ENCODE data around the gene ALDOC. TPM values are rescaled to one million over a fixed set of nuclear protein-coding genes. Genes with fewer than 3 reads are reported as not detected.

The ALDOC gene
- total and polyA plus RNA-seq, 12 donors: 122 to 416 (median 282) TPM

DNA sequence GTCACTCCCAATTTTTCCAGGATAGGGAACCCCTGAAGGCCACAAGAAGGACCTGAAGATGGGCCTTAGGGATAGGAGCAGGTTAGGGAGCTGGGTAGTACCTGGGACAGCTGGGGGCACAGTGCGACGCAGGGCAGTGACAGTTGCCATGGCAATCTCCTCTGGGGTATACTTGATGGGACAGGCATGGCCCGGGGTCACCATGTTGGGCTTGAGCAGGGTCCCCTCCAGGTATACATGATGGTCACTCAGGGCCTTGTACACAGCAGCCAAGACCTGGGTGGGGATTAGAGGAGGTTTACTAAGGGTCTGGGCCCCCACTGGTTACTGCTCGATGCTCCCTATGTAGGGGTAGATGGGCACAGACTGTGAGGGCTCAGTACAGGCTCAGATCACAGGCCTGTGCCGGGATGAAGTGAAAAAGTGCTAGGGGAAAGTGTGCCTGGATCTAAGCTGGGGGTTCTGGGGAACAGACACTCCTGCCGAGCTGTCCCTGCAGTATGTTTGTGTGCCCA is 2.7 kb downstream of the ALDOC start:
- no peak for DNase-seq
- no peak for ATAC-seq
- 96 to 98% methylated on average over 6 of the region's 6 CpGs for WGBS, 2 donors
- Histone ChIP-seq H3K27ac (no peak overlapping the region), H3K9me3 (no peaks in the 10 kb centered on the region), H3K27me3 (no peaks in the 10 kb centered on the region), H3K4me1 (peaks cover 5 to 66% (median 47%) of the 10 kb centered on the region in 9 donors), H3K4me3 (no peak overlapping the region), H3K36me3 (peaks cover 0 to 17% (median 0%) of the 10 kb centered on the region in 9 donors)
- intact Hi-C loops (cut with DNase I): no loop called here
- TF ChIP-seq, protein P1, sequence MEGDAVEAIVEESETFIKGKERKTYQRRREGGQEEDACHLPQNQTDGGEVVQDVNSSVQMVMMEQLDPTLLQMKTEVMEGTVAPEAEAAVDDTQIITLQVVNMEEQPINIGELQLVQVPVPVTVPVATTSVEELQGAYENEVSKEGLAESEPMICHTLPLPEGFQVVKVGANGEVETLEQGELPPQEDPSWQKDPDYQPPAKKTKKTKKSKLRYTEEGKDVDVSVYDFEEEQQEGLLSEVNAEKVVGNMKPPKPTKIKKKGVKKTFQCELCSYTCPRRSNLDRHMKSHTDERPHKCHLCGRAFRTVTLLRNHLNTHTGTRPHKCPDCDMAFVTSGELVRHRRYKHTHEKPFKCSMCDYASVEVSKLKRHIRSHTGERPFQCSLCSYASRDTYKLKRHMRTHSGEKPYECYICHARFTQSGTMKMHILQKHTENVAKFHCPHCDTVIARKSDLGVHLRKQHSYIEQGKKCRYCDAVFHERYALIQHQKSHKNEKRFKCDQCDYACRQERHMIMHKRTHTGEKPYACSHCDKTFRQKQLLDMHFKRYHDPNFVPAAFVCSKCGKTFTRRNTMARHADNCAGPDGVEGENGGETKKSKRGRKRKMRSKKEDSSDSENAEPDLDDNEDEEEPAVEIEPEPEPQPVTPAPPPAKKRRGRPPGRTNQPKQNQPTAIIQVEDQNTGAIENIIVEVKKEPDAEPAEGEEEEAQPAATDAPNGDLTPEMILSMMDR (IDR thresholded peaks at IDR 0.05): no peak

DNA sequence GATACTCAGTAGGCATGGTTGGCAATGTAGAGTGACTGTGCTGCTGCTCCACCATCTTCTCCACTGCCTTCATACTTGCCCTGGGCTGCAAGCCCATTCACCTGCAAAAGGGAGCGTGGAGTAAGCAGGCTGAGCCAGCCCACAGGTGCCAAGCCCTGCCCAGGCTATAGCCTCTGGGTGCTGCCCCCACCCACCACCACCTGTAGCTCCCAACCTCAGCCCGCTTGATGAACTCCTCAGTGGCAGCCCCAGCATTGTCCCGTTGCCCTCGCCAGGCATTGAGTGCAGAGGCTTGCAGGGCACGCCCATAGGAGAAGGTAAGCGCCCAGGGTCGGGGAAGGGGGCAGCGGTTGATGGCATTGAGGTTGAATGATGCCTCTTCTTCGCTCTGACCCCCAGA is 3.2 kb downstream of the ALDOC start:
- Histone ChIP-seq H3K9me3 (no peaks in the 10 kb centered on the region), H3K36me3 (peaks cover 0 to 18% (median 0%) of the 10 kb centered on the region in 9 donors), H3K4me1 (peaks cover 5 to 66% (median 48%) of the 10 kb centered on the region in 9 donors), H3K27ac (no peak overlapping the region), H3K27me3 (no peaks in the 10 kb centered on the region), H3K4me3 (no peak overlapping the region)
- no peak for DNase-seq
- WGBS, 2 donors: 96 to 98% methylated on average over 9 of the region's 9 CpGs
- intact Hi-C loops (cut with DNase I): no loop called here
- TF ChIP-seq, protein P1 (IDR thresholded peaks at IDR 0.05): no peak
- ATAC-seq: no peak

DNA sequence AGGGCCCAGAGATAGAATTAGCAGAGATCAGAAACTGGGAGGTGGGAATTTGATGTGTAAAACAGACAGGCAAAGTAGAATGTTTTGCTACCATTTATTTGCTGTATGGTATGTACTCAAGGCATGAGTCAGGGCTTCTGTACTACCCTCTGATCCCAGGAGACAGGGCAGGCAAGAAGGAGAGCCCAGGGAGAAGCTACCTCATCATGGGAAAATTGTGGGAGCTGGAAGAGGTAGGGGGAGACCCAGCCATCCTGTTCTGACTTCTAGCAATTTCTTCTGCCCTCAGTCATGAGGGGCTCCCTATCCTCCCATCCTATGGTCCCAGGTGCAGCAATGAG is 3.7 kb downstream of the ALDOC start:
- no peak overlapping the region for H3K27ac ChIP-seq
- peaks cover 5 to 66% (median 48%) of the 10 kb centered on the region in 9 donors for H3K4me1 ChIP-seq
- ATAC-seq (no peak), DNase-seq (no peak)
- H3K27me3 ChIP-seq: no peaks in the 10 kb centered on the region
- peaks cover 0 to 21% (median 0%) of the 10 kb centered on the region in 9 donors for H3K36me3 ChIP-seq
- TF ChIP-seq, protein P1 (IDR thresholded peaks at IDR 0.05): no peak
- intact Hi-C loops (cut with DNase I): no loop called here
- no peak overlapping the region for H3K4me3 ChIP-seq
- H3K9me3 ChIP-seq: no peaks in the 10 kb centered on the region

DNA sequence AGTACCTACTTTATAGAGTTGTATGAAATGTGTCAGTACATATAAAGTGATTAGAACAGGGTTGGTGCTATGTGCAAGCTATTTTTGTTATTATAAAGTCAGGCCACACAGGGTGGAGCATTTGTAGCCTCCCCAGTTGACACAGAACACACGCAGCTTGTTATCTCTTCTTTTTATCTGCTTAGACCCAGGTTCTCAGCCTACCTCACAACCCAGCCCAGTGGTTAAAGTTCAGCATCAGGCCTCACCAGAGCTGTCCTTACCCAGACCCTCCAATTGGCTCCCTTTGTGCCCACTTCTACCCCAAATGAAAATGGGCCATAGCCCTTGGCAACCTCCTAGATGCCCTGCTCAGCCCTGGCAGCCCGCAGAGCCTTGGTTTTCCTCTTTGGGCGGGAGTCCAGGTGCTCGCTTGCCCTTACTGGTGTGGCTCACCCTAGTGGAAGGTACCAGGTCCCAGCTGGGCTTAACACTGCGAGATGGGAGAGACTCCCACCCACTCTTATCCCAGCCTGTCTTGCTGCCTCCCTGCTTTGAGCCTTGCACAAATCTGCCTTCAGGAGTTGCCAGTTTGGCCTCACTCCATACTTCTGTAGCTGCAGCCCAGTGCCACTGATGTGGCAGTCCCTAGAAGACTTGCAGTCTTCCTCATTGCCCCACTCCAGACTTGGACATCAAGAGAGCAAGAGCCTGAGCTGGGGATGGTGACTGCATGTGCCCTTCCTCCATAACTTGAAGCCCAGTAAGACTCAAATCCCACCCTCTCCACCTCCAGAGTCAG is 4.2 kb downstream of the ALDOC start:
- ATAC-seq (no peak), DNase-seq (peak in 1 of 2 donors; percentile 20)
- Histone ChIP-seq H3K27me3 (no peaks in the 10 kb centered on the region), H3K9me3 (no peaks in the 10 kb centered on the region), H3K27ac (peak overlapping the region in 9 of 10 donors; percentile 83 to 92 (median 87)), H3K4me3 (peak overlapping the region in 9 of 10 donors; percentile 78 to 99 (median 97)), H3K4me1 (peaks cover 5 to 66% (median 48%) of the 10 kb centered on the region in 9 donors), H3K36me3 (peaks cover 0 to 25% (median 0%) of the 10 kb centered on the region in 9 donors)
- intact Hi-C loops (cut with DNase I): no loop called here
- WGBS, 2 donors: 60 to 72% methylated on average over 5 of the region's 5 CpGs
- TF ChIP-seq, protein P1 (IDR thresholded peaks at IDR 0.05): no peak
